ENCODE measurements around the gene PARD3. TPM values are rescaled to one million over a fixed set of nuclear protein-coding genes. Genes with fewer than 3 reads are reported as not detected.

PARD3 gene
- total RNA-seq, 2 experiments from 2014 or later: 0.53 to 0.71 TPM

GRCh38 chr10:34166823-34167222 is 648.3 kb downstream of the PARD3 start:
- no peak overlapping the region for H3K27ac Mint-ChIP-seq
- Histone ChIP-seq H3K4me3 (ENCODE audit: low read length) (no peak overlapping the region), H3K9me3 (ENCODE audit: control insufficient read depth in 1 of 2, insufficient read depth in 1 of 2, low read length in 2 of 2) (no peaks in the 10 kb centered on the region), H3K27me3 (ENCODE audit: control insufficient read depth in 1 of 2, insufficient read depth in 2 of 2, low read length in 2 of 2) (no peaks in the 10 kb centered on the region), H3K4me1 (ENCODE audit: insufficient read depth, low read length) (no peaks in the 10 kb centered on the region), H3K27ac (ENCODE audit: low read depth in 1 of 2, low read length in 2 of 2) (no peak overlapping the region), H3K36me3 (ENCODE audit: insufficient read depth, low read length) (no peaks in the 10 kb centered on the region)
- H3K4me1 Mint-ChIP-seq (ENCODE audit: low read depth): no peaks in the 10 kb centered on the region
- TF ChIP-seq CTCF (IDR thresholded peaks at IDR 0.05): no peak
- H3K27me3 Mint-ChIP-seq: peaks cover 9% of the 10 kb centered on the region
- ATAC-seq (ENCODE audit: poor library complexity) (no peak), DNase-seq (no peak)
- H3K4me3 Mint-ChIP-seq: no peak overlapping the region
- peaks cover 3% of the 10 kb centered on the region for H3K9me3 Mint-ChIP-seq
- ChIA-PET POLR2A (no interaction called here), CTCF (no interaction called here)
- intact Hi-C loops (cut with DNase I, micrococcal nuclease): no loop called here
- H3K36me3 Mint-ChIP-seq (ENCODE audit: low read depth): no peaks in the 10 kb centered on the region

GRCh38 chr10:34166354-34166753 is 648.7 kb downstream of the PARD3 start:
- H3K27ac Mint-ChIP-seq: no peak overlapping the region
- no peak for TF ChIP-seq CTCF (IDR thresholded peaks at IDR 0.05)
- Histone ChIP-seq H3K36me3 (ENCODE audit: insufficient read depth, low read length) (no peaks in the 10 kb centered on the region), H3K9me3 (ENCODE audit: control insufficient read depth in 1 of 2, insufficient read depth in 1 of 2, low read length in 2 of 2) (no peaks in the 10 kb centered on the region), H3K27me3 (ENCODE audit: control insufficient read depth in 1 of 2, insufficient read depth in 2 of 2, low read length in 2 of 2) (no peaks in the 10 kb centered on the region), H3K27ac (ENCODE audit: low read depth in 1 of 2, low read length in 2 of 2) (no peak overlapping the region), H3K4me1 (ENCODE audit: insufficient read depth, low read length) (no peaks in the 10 kb centered on the region), H3K4me3 (ENCODE audit: low read length) (no peak overlapping the region)
- peaks cover 9% of the 10 kb centered on the region for H3K27me3 Mint-ChIP-seq
- DNase-seq (no peak), ATAC-seq (ENCODE audit: poor library complexity) (no peak)
- intact Hi-C loops (cut with DNase I, micrococcal nuclease): no loop called here
- H3K4me1 Mint-ChIP-seq (ENCODE audit: low read depth): no peaks in the 10 kb centered on the region
- CTCF ChIA-PET: no interaction called here
- no peak overlapping the region for H3K4me3 Mint-ChIP-seq
- peaks cover 3% of the 10 kb centered on the region for H3K9me3 Mint-ChIP-seq
- POLR2A ChIA-PET: no interaction called here
- H3K36me3 Mint-ChIP-seq (ENCODE audit: low read depth): no peaks in the 10 kb centered on the region

- Histone ChIP-seq H3K4me1 (ENCODE audit: insufficient read depth, low read length) (no peaks in the 10 kb centered on the region), H3K4me3 (ENCODE audit: low read length) (no peak overlapping the region), H3K27me3 (ENCODE audit: control insufficient read depth in 1 of 2, insufficient read depth in 2 of 2, low read length in 2 of 2) (no peaks in the 10 kb centered on the region), H3K36me3 (ENCODE audit: insufficient read depth, low read length) (no peaks in the 10 kb centered on the region), H3K27ac (ENCODE audit: low read depth in 1 of 2, low read length in 2 of 2) (no peak overlapping the region), H3K9me3 (ENCODE audit: control insufficient read depth in 1 of 2, insufficient read depth in 1 of 2, low read length in 2 of 2) (no peaks in the 10 kb centered on the region)
- TF ChIP-seq CTCF (IDR thresholded peaks at IDR 0.05): no peak
- ATAC-seq (ENCODE audit: poor library complexity): no peak
- POLR2A ChIA-PET: no interaction called here
- DNase-seq: no peak
- Mint-ChIP-seq H3K4me1 (ENCODE audit: low read depth) (no peaks in the 10 kb centered on the region), H3K4me3 (no peak overlapping the region), H3K27me3 (no peaks in the 10 kb centered on the region), H3K9me3 (peaks cover 3% of the 10 kb centered on the region), H3K27ac (no peak overlapping the region), H3K36me3 (ENCODE audit: low read depth) (no peaks in the 10 kb centered on the region)
- intact Hi-C loops (cut with DNase I, micrococcal nuclease): no loop called here
- CTCF ChIA-PET: no interaction called here
Measured at GRCh38 chr10:34164029-34164428, 651.1 kb downstream of the PARD3 start.
